Fibroblast of mammary gland (primary cell): Measurements from ENCODE around the gene BCAS3.
A peak's percentile ranks its signal among the peaks of the same experiment; 100 is the strongest.

Source experiments
- DNase-seq: peaks from one replicate; pipeline ENCODE4 v3.0.0-alpha.2; 2010; ENCODE audit warnings: low read depth
- H3K4me3 ChIP-seq: 2 replicates; pipeline ENCODE4 v1.5.1; 2011; ENCODE audit warnings: low read depth, mild to moderate bottlenecking, low read length, moderate library complexity; ENCODE audit not compliant: control insufficient read depth
- CTCF ChIP-seq: conservative IDR thresholded peaks from 2 replicates; pipeline ENCODE4 v1.5.1; 2011; ENCODE audit warnings: low read depth, low read length, inconsistent platforms; ENCODE audit not compliant: control insufficient read depth, insufficient read depth

Gene BCAS3

GRCh38 chr17:61412860-61413660 is 735.4 kb downstream of the BCAS3 start:
- no peak for DNase-seq
- H3K4me3 ChIP-seq = peak overlapping the region; percentile 56
- no peak for TF ChIP-seq CTCF

- peak overlapping the region; percentile 56 for H3K4me3 ChIP-seq
- TF ChIP-seq CTCF = no peak
- DNase-seq = no peak
Observed at GRCh38 chr17:61413661-61414126, 736.0 kb downstream of the BCAS3 start.

- no peak for DNase-seq
- H3K4me3 ChIP-seq = no peak overlapping the region
- TF ChIP-seq CTCF = no peak
Observed at GRCh38 chr17:61414141-61414935, 736.7 kb downstream of the BCAS3 start.

- DNase-seq = no peak
- no peak overlapping the region for H3K4me3 ChIP-seq
- TF ChIP-seq CTCF = no peak
Observed at GRCh38 chr17:61414936-61415251, 737.2 kb downstream of the BCAS3 start.

GRCh38 chr17:61415374-61416210 is 737.9 kb downstream of the BCAS3 start:
- H3K4me3 ChIP-seq = no peak overlapping the region
- no peak for DNase-seq
- no peak for TF ChIP-seq CTCF

- TF ChIP-seq CTCF = no peak
- no peak overlapping the region for H3K4me3 ChIP-seq
- DNase-seq = no peak
Observed at GRCh38 chr17:61416211-61416539, 738.5 kb downstream of the BCAS3 start.
